ENCODE results near the gene PELO.
"Not testable (repeated sequence)": the region's sequence is repeated elsewhere in the genome, so short reads cannot be mapped to it uniquely, and the experiment has no call there.

Gene PELO

GRCh38 chr5:52787600-52788504 lies at the start of gene PELO, which contains the start of gene ITGA1:
Gene PELO (plus strand): TSS chr5:52787916. CDS start chr5:52800395, 12,479 bp downstream.
Gene ITGA1 (plus strand): TSS chr5:52787916. CDS start chr5:52788354, 438 bp downstream.
- peak; percentile 72 for DNase-seq

- no peak for DNase-seq
These were observed 49.6 kb upstream of the PELO start for GRCh38 chr5:52738095-52738506.

- DNase-seq, result no peak
These were observed 47.7 kb upstream of the PELO start for GRCh38 chr5:52740007-52740406.

- DNase-seq, result peak; percentile 19
These were observed 44.7 kb upstream of the PELO start for GRCh38 chr5:52743012-52743411.

GRCh38 chr5:52743529-52743928 lies 44.2 kb upstream of the PELO start:
- DNase-seq, result no peak

- peak; percentile 46 for DNase-seq
These were observed 43.7 kb upstream of the PELO start for GRCh38 chr5:52743970-52744369.

- not testable (repeated sequence) for DNase-seq
These were observed 42.8 kb upstream of the PELO start for GRCh38 chr5:52744867-52745458.

GRCh38 chr5:52746539-52746938 lies 41.2 kb upstream of the PELO start:
- DNase-seq, result no peak

GRCh38 chr5:52748590-52748989 lies 39.1 kb upstream of the PELO start:
- DNase-seq, result no peak

GRCh38 chr5:52749666-52750065 lies 38.0 kb upstream of the PELO start:
- DNase-seq, result no peak

GRCh38 chr5:52751137-52751536 lies 36.6 kb upstream of the PELO start:
- no peak for DNase-seq

GRCh38 chr5:52754051-52754450 lies 33.7 kb upstream of the PELO start:
- DNase-seq, result no peak

GRCh38 chr5:52757527-52757926 lies 30.2 kb upstream of the PELO start:
- no peak for DNase-seq

- no peak for DNase-seq
These were observed 29.7 kb upstream of the PELO start for GRCh38 chr5:52758014-52758413.

GRCh38 chr5:52759331-52759730 lies 28.4 kb upstream of the PELO start:
- no peak for DNase-seq

GRCh38 chr5:52760695-52761366 lies 26.9 kb upstream of the PELO start:
- DNase-seq, result no peak

- no peak for DNase-seq
These were observed 20.4 kb upstream of the PELO start for GRCh38 chr5:52767217-52767743.

- no peak for DNase-seq
These were observed 19.8 kb upstream of the PELO start for GRCh38 chr5:52767766-52768480.

- no peak for DNase-seq
These were observed 18.7 kb upstream of the PELO start for GRCh38 chr5:52769061-52769460.

GRCh38 chr5:52770287-52770939 lies 17.3 kb upstream of the PELO start:
- DNase-seq, result no peak

- peak; percentile 22 for DNase-seq
These were observed 16.2 kb upstream of the PELO start for GRCh38 chr5:52771343-52772039.
